Activated naive CD4-positive, alpha-beta T cell treated with anti-CD3 and anti-CD28 coated beads, Interleukin-2, amount 50 U/mL, for 24 hours (primary cell): ENCODE results near the gene TMEM184A.

Experiments used
- H3K27ac Mint-ChIP-seq: one replicate; pipeline ENCODE4 v1.8.0; 2021; ENCODE audit warnings: mild to moderate bottlenecking, mixed read lengths
- H3K27me3 Mint-ChIP-seq: one replicate; pipeline ENCODE4 v1.8.0; 2021; ENCODE audit warnings: mixed read lengths
- H3K36me3 Mint-ChIP-seq: one replicate; pipeline ENCODE4 v1.8.0; 2021; ENCODE audit warnings: mixed read lengths
- H3K4me1 Mint-ChIP-seq: one replicate; pipeline ENCODE4 v1.8.0; 2021; ENCODE audit warnings: mixed read lengths
- H3K4me3 Mint-ChIP-seq: one replicate; pipeline ENCODE4 v1.8.0; 2021; ENCODE audit warnings: mild to moderate bottlenecking, mixed read lengths
- H3K9me3 Mint-ChIP-seq: one replicate; pipeline ENCODE4 v1.8.0; 2021; ENCODE audit warnings: mixed read lengths

TMEM184A gene

GRCh38 chr7:1502845-1503244, 53.2 kb downstream of the TMEM184A start:
- Mint-ChIP-seq H3K4me1 (peaks cover 47% of the 10 kb centered on the region), H3K36me3 (peaks cover 8% of the 10 kb centered on the region), H3K27ac (peak overlapping the region; percentile 65), H3K27me3 (no peaks in the 10 kb centered on the region), H3K9me3 (no peaks in the 10 kb centered on the region), H3K4me3 (peak overlapping the region; percentile 86)

- Mint-ChIP-seq H3K27me3 (no peaks in the 10 kb centered on the region), H3K4me3 (peak overlapping the region; percentile 86), H3K4me1 (peaks cover 37% of the 10 kb centered on the region), H3K27ac (peak overlapping the region; percentile 59), H3K9me3 (no peaks in the 10 kb centered on the region), H3K36me3 (peaks cover 8% of the 10 kb centered on the region)
Observed at GRCh38 chr7:1501487-1502270, 54.3 kb downstream of the TMEM184A start.

- no peaks in the 10 kb centered on the region for H3K9me3 Mint-ChIP-seq
- no peak overlapping the region for H3K27ac Mint-ChIP-seq
- H3K4me3 Mint-ChIP-seq, result no peak overlapping the region
- peaks cover 30% of the 10 kb centered on the region for H3K4me1 Mint-ChIP-seq
- no peaks in the 10 kb centered on the region for H3K27me3 Mint-ChIP-seq
- peaks cover 8% of the 10 kb centered on the region for H3K36me3 Mint-ChIP-seq
Observed at GRCh38 chr7:1500064-1500807, 55.8 kb downstream of the TMEM184A start.

GRCh38 chr7:1499367-1500029, 56.5 kb downstream of the TMEM184A start:
- Mint-ChIP-seq H3K4me3 (no peak overlapping the region), H3K4me1 (peaks cover 30% of the 10 kb centered on the region), H3K27me3 (no peaks in the 10 kb centered on the region), H3K27ac (no peak overlapping the region), H3K36me3 (peaks cover 8% of the 10 kb centered on the region), H3K9me3 (no peaks in the 10 kb centered on the region)

GRCh38 chr7:1498370-1499305, 57.4 kb downstream of the TMEM184A start:
- H3K9me3 Mint-ChIP-seq, result no peaks in the 10 kb centered on the region
- peaks cover 8% of the 10 kb centered on the region for H3K36me3 Mint-ChIP-seq

GRCh38 chr7:1497293-1497927, 58.6 kb downstream of the TMEM184A start:
- no peak overlapping the region for H3K4me3 Mint-ChIP-seq
- H3K27ac Mint-ChIP-seq, result no peak overlapping the region
- H3K9me3 Mint-ChIP-seq, result no peaks in the 10 kb centered on the region
- peaks cover 18% of the 10 kb centered on the region for H3K4me1 Mint-ChIP-seq
- no peaks in the 10 kb centered on the region for H3K27me3 Mint-ChIP-seq
- H3K36me3 Mint-ChIP-seq, result peaks cover 9% of the 10 kb centered on the region

More at GRCh38 chr7:1498370-1499305, 57.4 kb downstream of the TMEM184A start:
- H3K4me1 Mint-ChIP-seq, result peaks cover 27% of the 10 kb centered on the region
- no peaks in the 10 kb centered on the region for H3K27me3 Mint-ChIP-seq
- no peak overlapping the region for H3K4me3 Mint-ChIP-seq
- no peak overlapping the region for H3K27ac Mint-ChIP-seq

- Mint-ChIP-seq H3K4me1 (peaks cover 11% of the 10 kb centered on the region), H3K9me3 (no peaks in the 10 kb centered on the region), H3K27me3 (no peaks in the 10 kb centered on the region), H3K36me3 (peaks cover 5% of the 10 kb centered on the region), H3K27ac (no peak overlapping the region), H3K4me3 (no peak overlapping the region)
Observed at GRCh38 chr7:1496531-1497292, 59.3 kb downstream of the TMEM184A start.

- Mint-ChIP-seq H3K4me1 (peaks cover 4% of the 10 kb centered on the region), H3K9me3 (no peaks in the 10 kb centered on the region), H3K4me3 (no peak overlapping the region), H3K27ac (no peak overlapping the region), H3K36me3 (peaks cover 5% of the 10 kb centered on the region), H3K27me3 (no peaks in the 10 kb centered on the region)
Observed at GRCh38 chr7:1495564-1496242, 60.3 kb downstream of the TMEM184A start.

- peaks cover 2% of the 10 kb centered on the region for H3K36me3 Mint-ChIP-seq
- H3K4me1 Mint-ChIP-seq, result no peaks in the 10 kb centered on the region
Observed at GRCh38 chr7:1494866-1495563, 61.0 kb downstream of the TMEM184A start.

GRCh38 chr7:1494447-1494846, 61.6 kb downstream of the TMEM184A start:
- no peak overlapping the region for H3K27ac Mint-ChIP-seq
- no peaks in the 10 kb centered on the region for H3K4me1 Mint-ChIP-seq
- H3K4me3 Mint-ChIP-seq, result no peak overlapping the region
- no peaks in the 10 kb centered on the region for H3K9me3 Mint-ChIP-seq
- peaks cover 2% of the 10 kb centered on the region for H3K36me3 Mint-ChIP-seq
- no peaks in the 10 kb centered on the region for H3K27me3 Mint-ChIP-seq

More at GRCh38 chr7:1494866-1495563, 61.0 kb downstream of the TMEM184A start:
- H3K27me3 Mint-ChIP-seq, result no peaks in the 10 kb centered on the region
- H3K9me3 Mint-ChIP-seq, result no peaks in the 10 kb centered on the region
- no peak overlapping the region for H3K27ac Mint-ChIP-seq
- H3K4me3 Mint-ChIP-seq, result no peak overlapping the region

GRCh38 chr7:1493571-1493970, 62.4 kb downstream of the TMEM184A start:
- H3K9me3 Mint-ChIP-seq, result no peaks in the 10 kb centered on the region
- H3K4me3 Mint-ChIP-seq, result no peak overlapping the region
- H3K4me1 Mint-ChIP-seq, result no peaks in the 10 kb centered on the region
- H3K27ac Mint-ChIP-seq, result no peak overlapping the region
- no peaks in the 10 kb centered on the region for H3K27me3 Mint-ChIP-seq
- peaks cover 2% of the 10 kb centered on the region for H3K36me3 Mint-ChIP-seq

GRCh38 chr7:1493129-1493528, 62.9 kb downstream of the TMEM184A start:
- Mint-ChIP-seq H3K36me3 (peaks cover 2% of the 10 kb centered on the region), H3K27ac (no peak overlapping the region), H3K4me3 (no peak overlapping the region), H3K27me3 (no peaks in the 10 kb centered on the region), H3K9me3 (no peaks in the 10 kb centered on the region), H3K4me1 (no peaks in the 10 kb centered on the region)

GRCh38 chr7:1492640-1493039, 63.4 kb downstream of the TMEM184A start:
- Mint-ChIP-seq H3K27me3 (no peaks in the 10 kb centered on the region), H3K4me3 (no peak overlapping the region), H3K36me3 (peaks cover 2% of the 10 kb centered on the region), H3K27ac (no peak overlapping the region), H3K9me3 (no peaks in the 10 kb centered on the region), H3K4me1 (no peaks in the 10 kb centered on the region)
